HEK293T (cell line): Measurements from ENCODE around the gene ADAMTS9.

Experiments used
- ARNT ChIP-seq: fragments of 450-650 bp; IDR thresholded peaks from 2 replicates; pipeline ENCODE4 v1.6.1; 2017; ENCODE audit warnings: mild to moderate bottlenecking
- BHLHE40 ChIP-seq: fragments of 450-650 bp; IDR thresholded peaks from 2 replicates; pipeline ENCODE4 v1.6.1; 2016; ENCODE audit warnings: mild to moderate bottlenecking, moderate library complexity, borderline replicate concordance
- ELF4 ChIP-seq: fragments of 450-650 bp; IDR thresholded peaks from 2 replicates; pipeline ENCODE4 v1.6.1; 2017; ENCODE audit warnings: antibody characterized with exemption
- FOXA1 ChIP-seq: fragments of 450-650 bp; IDR thresholded peaks from 2 replicates; pipeline ENCODE4 v1.6.1; 2016; ENCODE audit warnings: mild to moderate bottlenecking
- FOXK2 ChIP-seq: fragments of 450-650 bp; IDR thresholded peaks from 2 replicates; pipeline ENCODE4 v1.6.1; 2016; ENCODE audit warnings: mild to moderate bottlenecking
- FOXM1 ChIP-seq: fragments of 450-650 bp; IDR thresholded peaks from 2 replicates; pipeline ENCODE4 v1.6.1; 2017; ENCODE audit warnings: mild to moderate bottlenecking, borderline replicate concordance
- HDGF ChIP-seq: fragments of 450-650 bp; IDR thresholded peaks from 2 replicates; pipeline ENCODE4 v1.6.1; 2017; ENCODE audit warnings: antibody characterized with exemption, borderline replicate concordance
- LEF1 ChIP-seq: fragments of 450-650 bp; IDR thresholded peaks from 2 replicates; pipeline ENCODE4 v1.6.1; 2017; ENCODE audit warnings: mild to moderate bottlenecking, borderline replicate concordance
- NFRKB ChIP-seq: fragments of 450-650 bp; IDR thresholded peaks from 2 replicates; pipeline ENCODE4 v1.6.1; 2016; ENCODE audit warnings: mild to moderate bottlenecking, moderate library complexity
- PKNOX1 ChIP-seq: fragments of 450-650 bp; IDR thresholded peaks from 2 replicates; pipeline ENCODE4 v1.6.1; 2016
- SP1 ChIP-seq: fragments of 450-650 bp; IDR thresholded peaks from 2 replicates; pipeline ENCODE4 v1.6.1; 2017
- SUZ12 ChIP-seq: fragments of 450-650 bp; IDR thresholded peaks from 2 replicates; pipeline ENCODE4 v1.6.1; 2016; ENCODE audit warnings: mild to moderate bottlenecking
- TARDBP ChIP-seq: fragments of 450-650 bp; IDR thresholded peaks from 2 replicates; pipeline ENCODE4 v1.6.1; 2016
- ZNF384 ChIP-seq: fragments of 450-650 bp; IDR thresholded peaks from 2 replicates; pipeline ENCODE4 v1.6.1; 2016

- no peak for TF ChIP-seq SP1
- no peak for TF ChIP-seq ELF4
- no peak for TF ChIP-seq ARNT
- no peak for TF ChIP-seq FOXM1
- TF ChIP-seq FOXA1 = no peak
- no peak for TF ChIP-seq PKNOX1
- no peak for TF ChIP-seq FOXK2
- TF ChIP-seq TARDBP = no peak
- no peak for TF ChIP-seq NFRKB
- TF ChIP-seq BHLHE40 = no peak
- no peak for TF ChIP-seq SUZ12
- TF ChIP-seq ZNF384 = no peak
- TF ChIP-seq LEF1 = no peak
- TF ChIP-seq HDGF = no peak
These were observed 567 bp downstream of the ADAMTS9 start for GRCh38 chr3:64687086-64687780.
